ENCODE data around the gene ACE. TPM values are rescaled to one million over a fixed set of nuclear protein-coding genes. Genes with fewer than 3 reads are reported as not detected.
A peak's percentile ranks its signal among the peaks of the same experiment; 100 is the strongest.

ACE gene
- polyA plus RNA-seq, 1 experiment, result 3.1 TPM

DNA sequence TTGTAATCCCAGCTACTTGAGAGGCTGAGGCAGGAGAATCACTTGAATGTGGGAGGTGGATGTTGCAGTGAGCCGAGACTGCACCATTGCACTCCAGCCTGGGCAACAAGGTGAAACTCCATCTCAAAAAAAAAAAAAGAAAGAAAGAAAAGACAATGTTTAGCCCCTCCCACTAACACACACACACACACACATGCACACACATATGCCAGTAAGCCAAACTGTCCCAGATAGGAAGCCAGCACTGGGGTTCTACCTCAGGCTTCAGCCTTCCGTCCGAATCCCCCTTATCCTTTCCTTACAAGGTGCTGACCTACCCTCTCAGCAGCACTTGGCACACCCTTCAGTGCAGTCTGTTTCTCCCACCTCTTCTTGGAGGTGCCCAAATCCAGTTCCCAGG lies 37.6 kb downstream of the ACE start:
- Histone ChIP-seq H3K27me3 (ENCODE audit: control insufficient read depth, insufficient read depth, low read length) (peaks cover 3% of the 10 kb centered on the region; the same call in 1 of the 2 replicates), H3K4me3 (ENCODE audit: low read depth, low read length) (no peak overlapping the region), H3K36me3 (ENCODE audit: control insufficient read depth, insufficient read depth, low read length) (no peaks in the 10 kb centered on the region)
- CTCF ChIA-PET, result interaction anchor here (1.3 kb wide), 1 partner anchor 8 kb away, joined by 3 read pairs; no protein-coding TSS in a partner anchor
- DNase-seq (ENCODE audit: low read depth), result no peak
- POLR2A ChIA-PET, result no interaction called here
- TF ChIP-seq CTCF (IDR thresholded peaks at IDR 0.05; ENCODE audit: insufficient read depth, low read depth, low read length), result no peak

- DNase-seq (ENCODE audit: low read depth), result no peak
- H3K36me3 ChIP-seq (ENCODE audit: control insufficient read depth, insufficient read depth, low read length), result no peaks in the 10 kb centered on the region
- H3K27me3 ChIP-seq (ENCODE audit: control insufficient read depth, insufficient read depth, low read length), result peaks cover 3% of the 10 kb centered on the region; the same call in 1 of the 2 replicates
- POLR2A ChIA-PET, result no interaction called here
- no peak overlapping the region for H3K4me3 ChIP-seq (ENCODE audit: low read depth, low read length)
- CTCF ChIA-PET, result interaction anchor here (1.3 kb wide), 1 partner anchor 7 kb away, joined by 3 read pairs; no protein-coding TSS in a partner anchor
- no peak for TF ChIP-seq CTCF (IDR thresholded peaks at IDR 0.05; ENCODE audit: insufficient read depth, low read depth, low read length)
Measured at GRCh38 chr17:63514974-63515373, 38.1 kb downstream of the ACE start.

GRCh38 chr17:63515426-63515825 lies 38.6 kb downstream of the ACE start:
- no peak for DNase-seq (ENCODE audit: low read depth)
- POLR2A ChIA-PET, result no interaction called here
- Histone ChIP-seq H3K4me3 (ENCODE audit: low read depth, low read length) (no peak overlapping the region), H3K36me3 (ENCODE audit: control insufficient read depth, insufficient read depth, low read length) (no peaks in the 10 kb centered on the region), H3K27me3 (ENCODE audit: control insufficient read depth, insufficient read depth, low read length) (peaks cover 3% of the 10 kb centered on the region; the same call in 1 of the 2 replicates)
- TF ChIP-seq CTCF (IDR thresholded peaks at IDR 0.05; ENCODE audit: insufficient read depth, low read depth, low read length), result no peak
- CTCF ChIA-PET, result no interaction called here

GRCh38 chr17:63516910-63517824 lies 40.3 kb downstream of the ACE start:
- Histone ChIP-seq H3K4me3 (ENCODE audit: low read depth, low read length) (no peak overlapping the region), H3K27me3 (ENCODE audit: control insufficient read depth, insufficient read depth, low read length) (peaks cover 2% of the 10 kb centered on the region; the same call in 1 of the 2 replicates), H3K36me3 (ENCODE audit: control insufficient read depth, insufficient read depth, low read length) (no peaks in the 10 kb centered on the region)
- peak; percentile 22 for DNase-seq (ENCODE audit: low read depth)
- ChIA-PET CTCF (interaction anchor here (1.4 kb wide), 1 partner anchor 92 kb away, joined by 3 read pairs; no protein-coding TSS in a partner anchor), POLR2A (no interaction called here)
- no peak for TF ChIP-seq CTCF (IDR thresholded peaks at IDR 0.05; ENCODE audit: insufficient read depth, low read depth, low read length)

- Histone ChIP-seq H3K36me3 (ENCODE audit: control insufficient read depth, insufficient read depth, low read length) (no peaks in the 10 kb centered on the region), H3K4me3 (ENCODE audit: low read depth, low read length) (no peak overlapping the region), H3K27me3 (ENCODE audit: control insufficient read depth, insufficient read depth, low read length) (peaks cover 2% of the 10 kb centered on the region; the same call in 1 of the 2 replicates)
- CTCF ChIA-PET, result interaction anchor here (1.4 kb wide), 1 partner anchor 92 kb away, joined by 3 read pairs; no protein-coding TSS in a partner anchor
- POLR2A ChIA-PET, result no interaction called here
- TF ChIP-seq CTCF (IDR thresholded peaks at IDR 0.05; ENCODE audit: insufficient read depth, low read depth, low read length), result no peak
- no peak for DNase-seq (ENCODE audit: low read depth)
Measured at GRCh38 chr17:63517825-63518534, 41.1 kb downstream of the ACE start.

All from BJ (cell line).